Measurements from ENCODE around the gene MORC3.
"Not testable (repeated sequence)": the region's sequence is repeated elsewhere in the genome, so short reads cannot be mapped to it uniquely, and the experiment has no call there.

The MORC3 gene, protein sequence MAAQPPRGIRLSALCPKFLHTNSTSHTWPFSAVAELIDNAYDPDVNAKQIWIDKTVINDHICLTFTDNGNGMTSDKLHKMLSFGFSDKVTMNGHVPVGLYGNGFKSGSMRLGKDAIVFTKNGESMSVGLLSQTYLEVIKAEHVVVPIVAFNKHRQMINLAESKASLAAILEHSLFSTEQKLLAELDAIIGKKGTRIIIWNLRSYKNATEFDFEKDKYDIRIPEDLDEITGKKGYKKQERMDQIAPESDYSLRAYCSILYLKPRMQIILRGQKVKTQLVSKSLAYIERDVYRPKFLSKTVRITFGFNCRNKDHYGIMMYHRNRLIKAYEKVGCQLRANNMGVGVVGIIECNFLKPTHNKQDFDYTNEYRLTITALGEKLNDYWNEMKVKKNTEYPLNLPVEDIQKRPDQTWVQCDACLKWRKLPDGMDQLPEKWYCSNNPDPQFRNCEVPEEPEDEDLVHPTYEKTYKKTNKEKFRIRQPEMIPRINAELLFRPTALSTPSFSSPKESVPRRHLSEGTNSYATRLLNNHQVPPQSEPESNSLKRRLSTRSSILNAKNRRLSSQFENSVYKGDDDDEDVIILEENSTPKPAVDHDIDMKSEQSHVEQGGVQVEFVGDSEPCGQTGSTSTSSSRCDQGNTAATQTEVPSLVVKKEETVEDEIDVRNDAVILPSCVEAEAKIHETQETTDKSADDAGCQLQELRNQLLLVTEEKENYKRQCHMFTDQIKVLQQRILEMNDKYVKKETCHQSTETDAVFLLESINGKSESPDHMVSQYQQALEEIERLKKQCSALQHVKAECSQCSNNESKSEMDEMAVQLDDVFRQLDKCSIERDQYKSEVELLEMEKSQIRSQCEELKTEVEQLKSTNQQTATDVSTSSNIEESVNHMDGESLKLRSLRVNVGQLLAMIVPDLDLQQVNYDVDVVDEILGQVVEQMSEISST

DNA sequence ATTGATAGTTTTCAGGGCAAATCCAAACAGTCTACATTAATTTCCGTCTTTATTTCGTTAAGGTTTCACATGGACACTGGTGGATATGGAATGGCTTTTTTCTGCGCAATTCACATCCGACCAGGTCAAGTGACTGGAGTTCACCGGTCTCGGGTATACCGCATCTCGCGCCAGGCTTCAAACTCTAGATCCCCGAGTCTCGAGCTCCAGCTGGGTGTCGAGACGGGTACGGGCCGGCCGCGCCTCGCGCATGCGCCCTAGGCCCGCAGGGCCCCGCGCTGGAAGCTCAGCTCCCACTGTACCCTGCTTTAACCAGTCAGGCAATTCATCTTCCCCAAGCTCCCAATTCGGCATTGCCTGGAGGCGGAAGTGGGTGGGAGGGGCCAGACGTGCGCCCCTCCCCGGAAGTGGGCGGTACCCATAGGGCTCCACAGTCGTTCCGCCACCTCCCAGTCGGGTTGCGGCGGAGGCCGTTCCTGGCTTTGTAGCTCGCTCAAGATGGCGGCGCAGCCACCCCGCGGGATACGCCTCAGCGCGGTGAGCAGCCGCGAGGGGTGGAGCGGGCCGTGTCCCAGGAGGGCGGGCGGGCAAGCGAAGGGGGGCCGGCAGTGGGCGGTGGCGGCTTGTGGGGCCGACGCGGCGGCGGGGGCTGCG is at the start of gene MORC3:
MORC3 (plus strand) TSS at position 431 of the 654 bp plus-strand sequence; CDS start at position 499, 68 bp downstream.
- peak within 1 kb of the TSS; percentile 89 for H3K4me3 ChIP-seq (ENCODE audit: low read depth, low read length)
- DNase-seq (ENCODE audit: low read depth): peak; percentile 94
- TF ChIP-seq, protein P1, sequence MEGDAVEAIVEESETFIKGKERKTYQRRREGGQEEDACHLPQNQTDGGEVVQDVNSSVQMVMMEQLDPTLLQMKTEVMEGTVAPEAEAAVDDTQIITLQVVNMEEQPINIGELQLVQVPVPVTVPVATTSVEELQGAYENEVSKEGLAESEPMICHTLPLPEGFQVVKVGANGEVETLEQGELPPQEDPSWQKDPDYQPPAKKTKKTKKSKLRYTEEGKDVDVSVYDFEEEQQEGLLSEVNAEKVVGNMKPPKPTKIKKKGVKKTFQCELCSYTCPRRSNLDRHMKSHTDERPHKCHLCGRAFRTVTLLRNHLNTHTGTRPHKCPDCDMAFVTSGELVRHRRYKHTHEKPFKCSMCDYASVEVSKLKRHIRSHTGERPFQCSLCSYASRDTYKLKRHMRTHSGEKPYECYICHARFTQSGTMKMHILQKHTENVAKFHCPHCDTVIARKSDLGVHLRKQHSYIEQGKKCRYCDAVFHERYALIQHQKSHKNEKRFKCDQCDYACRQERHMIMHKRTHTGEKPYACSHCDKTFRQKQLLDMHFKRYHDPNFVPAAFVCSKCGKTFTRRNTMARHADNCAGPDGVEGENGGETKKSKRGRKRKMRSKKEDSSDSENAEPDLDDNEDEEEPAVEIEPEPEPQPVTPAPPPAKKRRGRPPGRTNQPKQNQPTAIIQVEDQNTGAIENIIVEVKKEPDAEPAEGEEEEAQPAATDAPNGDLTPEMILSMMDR (IDR thresholded peaks at IDR 0.05; ENCODE audit: control insufficient read depth, extremely low read depth, insufficient read depth): no peak

DNA sequence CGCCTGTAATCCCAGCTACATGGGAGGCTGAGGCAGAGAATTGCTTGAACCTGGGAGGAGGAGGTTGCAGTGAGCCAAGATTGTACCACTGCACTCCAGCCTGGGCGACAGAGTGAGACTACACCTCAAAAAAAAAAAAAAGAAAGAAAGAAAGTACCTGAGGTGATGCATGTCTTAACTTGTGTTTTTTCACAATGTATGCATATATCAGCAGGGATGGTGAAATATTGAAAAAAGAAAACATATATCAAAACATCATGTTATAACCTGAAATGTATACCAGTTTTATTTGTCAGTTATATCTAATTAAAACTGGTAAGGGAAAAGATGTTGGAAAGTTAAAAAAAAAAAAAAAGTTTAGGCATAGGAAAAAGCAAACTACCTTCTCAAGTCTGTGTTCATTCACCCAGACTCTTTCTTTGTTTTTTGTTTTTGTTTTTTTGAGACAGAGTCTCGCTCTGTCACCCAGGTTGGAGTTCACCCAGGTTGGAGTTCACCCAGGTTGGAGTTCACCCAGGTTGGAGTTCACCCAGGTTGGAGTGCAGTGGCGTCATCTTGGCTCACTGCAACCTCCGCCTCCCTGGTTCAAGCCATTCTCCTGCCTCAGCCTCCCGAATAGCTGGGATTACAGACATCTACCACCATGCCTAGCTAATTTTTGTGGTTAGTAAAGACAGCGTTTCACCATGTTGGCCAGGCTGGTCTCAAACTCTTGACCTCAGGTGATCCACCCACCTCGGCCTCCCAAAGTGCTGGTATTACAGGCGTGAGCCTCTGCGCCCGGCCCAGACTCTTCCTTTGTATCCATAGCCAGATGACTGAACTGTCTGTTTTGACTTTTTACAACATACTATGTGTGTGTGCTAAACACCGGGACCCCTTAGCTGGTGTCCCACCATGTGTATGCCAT is 49.0 kb upstream of the MORC3 start:
- DNase-seq (ENCODE audit: low read depth); H3K4me3 ChIP-seq (ENCODE audit: low read depth, low read length): not testable (repeated sequence)

DNA sequence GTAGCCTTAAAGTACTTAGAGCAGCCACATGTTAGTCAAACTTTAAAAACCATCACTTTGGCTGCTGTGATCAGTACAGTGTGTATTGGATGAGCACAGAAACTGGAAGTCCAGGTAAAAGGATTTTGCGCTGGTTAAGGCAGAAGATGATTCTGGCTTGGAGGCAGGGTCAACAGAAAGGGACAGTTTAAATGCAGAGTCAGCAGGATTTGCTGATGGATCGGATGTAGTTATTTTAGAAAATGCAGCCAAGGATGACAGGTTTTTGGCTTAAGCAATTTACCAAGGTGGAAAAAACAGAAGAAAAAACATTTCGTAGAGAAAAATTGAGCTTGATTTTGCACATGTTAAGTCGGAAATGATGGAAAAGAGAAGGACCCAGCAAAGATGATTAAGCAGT is 45.9 kb upstream of the MORC3 start:
- no peak for DNase-seq (ENCODE audit: low read depth)
- TF ChIP-seq, protein P1 (IDR thresholded peaks at IDR 0.05; ENCODE audit: control insufficient read depth, extremely low read depth, insufficient read depth): no peak
- H3K4me3 ChIP-seq (ENCODE audit: low read depth, low read length): no peak overlapping the region

DNA sequence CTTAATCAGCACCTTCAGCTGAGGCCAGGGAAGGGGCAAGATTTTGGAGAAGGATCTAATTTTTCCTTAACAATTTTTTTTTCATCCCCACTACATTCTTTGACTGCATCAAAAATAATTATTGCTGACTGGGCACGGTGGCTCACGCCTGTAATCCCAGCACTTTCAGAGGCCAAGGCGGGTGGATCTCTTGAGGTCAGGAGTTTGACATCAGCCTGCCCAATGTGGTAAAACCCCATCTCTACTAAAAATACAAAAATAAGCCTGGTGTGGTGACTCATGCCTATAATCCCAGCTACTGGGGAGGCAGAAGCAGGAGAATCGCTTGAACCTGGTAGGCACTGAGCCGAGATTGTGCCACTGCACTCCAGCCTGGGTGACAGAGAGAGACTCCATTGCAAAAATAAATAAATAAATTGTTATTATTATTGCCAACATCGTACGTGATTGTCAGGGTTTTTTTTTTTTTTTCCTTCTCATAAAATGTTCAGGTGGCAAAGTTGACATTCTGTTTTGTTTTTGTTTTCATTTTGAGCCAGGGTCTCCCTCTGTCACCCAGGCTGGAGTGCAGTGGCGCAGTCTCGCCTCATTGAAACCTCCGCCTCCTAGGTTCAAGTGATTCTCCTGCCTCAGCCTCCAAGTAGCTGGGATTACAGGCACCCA is 37.3 kb upstream of the MORC3 start:
- no peak for DNase-seq (ENCODE audit: low read depth)
- H3K4me3 ChIP-seq (ENCODE audit: low read depth, low read length): no peak overlapping the region
- TF ChIP-seq, protein P1 (IDR thresholded peaks at IDR 0.05; ENCODE audit: control insufficient read depth, extremely low read depth, insufficient read depth): no peak

DNA sequence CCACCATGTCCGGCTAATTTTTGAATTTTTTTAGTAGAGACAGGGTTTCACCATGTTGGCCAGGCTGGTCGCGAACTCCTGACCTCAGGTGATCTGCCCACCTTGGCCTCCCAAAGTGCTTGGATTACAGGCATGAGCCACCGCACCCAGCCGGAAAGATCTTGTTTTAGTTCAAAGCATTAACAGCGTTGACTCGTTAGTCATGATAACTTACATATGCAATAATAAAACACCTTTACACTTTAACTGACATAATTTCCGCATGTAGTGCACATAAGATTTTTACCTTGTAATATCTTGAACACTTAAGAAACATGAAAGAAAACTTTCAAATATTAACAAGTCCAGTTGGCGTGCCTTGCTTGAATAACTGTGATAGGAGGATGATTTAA is 36.8 kb upstream of the MORC3 start:
- not testable (repeated sequence) for DNase-seq (ENCODE audit: low read depth); H3K4me3 ChIP-seq (ENCODE audit: low read depth, low read length)

DNA sequence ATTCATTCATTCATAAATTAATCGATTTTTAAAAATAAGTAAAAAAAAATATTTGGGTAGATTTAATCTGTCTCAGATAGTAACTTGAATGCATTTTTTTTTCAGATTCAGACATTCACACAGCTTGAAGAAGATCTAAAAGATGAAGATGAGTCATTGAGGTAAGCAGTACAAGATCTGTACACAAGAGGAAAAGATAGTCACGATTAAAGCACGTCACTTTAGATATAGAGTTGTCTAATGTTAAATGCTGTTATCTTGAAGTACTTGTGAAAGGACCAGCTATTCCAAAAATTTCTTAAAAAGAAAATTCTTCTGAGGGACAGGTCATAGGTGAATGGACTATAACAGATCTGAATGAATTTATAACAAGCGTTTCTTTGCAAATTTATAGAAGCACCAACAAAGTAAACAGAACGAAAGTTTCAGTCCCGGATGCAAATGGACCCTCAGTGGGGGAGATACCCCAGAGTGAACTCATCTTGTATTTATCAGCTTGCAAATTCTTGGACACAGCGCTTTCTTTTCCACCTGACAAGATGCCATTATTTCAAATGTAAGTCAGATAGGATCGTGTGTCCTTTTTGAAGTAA is 31.2 kb upstream of the MORC3 start:
- no peak for DNase-seq (ENCODE audit: low read depth)
- TF ChIP-seq, protein P1 (IDR thresholded peaks at IDR 0.05; ENCODE audit: control insufficient read depth, extremely low read depth, insufficient read depth): no peak
- no peak overlapping the region for H3K4me3 ChIP-seq (ENCODE audit: low read depth, low read length)
